DMS53 (cell line): ENCODE results near the gene KIF15.
A peak's percentile ranks its signal among the peaks of the same experiment; 100 is the strongest.
"Not testable (repeated sequence)": the region's sequence is repeated elsewhere in the genome, so short reads cannot be mapped to it uniquely, and the experiment has no call there.

ENCODE experiments used
- DNase-seq: peaks from one replicate; lab custom pipeline; 2025; lab: John Stamatoyannopoulos, UW

The KIF15 gene

DNA sequence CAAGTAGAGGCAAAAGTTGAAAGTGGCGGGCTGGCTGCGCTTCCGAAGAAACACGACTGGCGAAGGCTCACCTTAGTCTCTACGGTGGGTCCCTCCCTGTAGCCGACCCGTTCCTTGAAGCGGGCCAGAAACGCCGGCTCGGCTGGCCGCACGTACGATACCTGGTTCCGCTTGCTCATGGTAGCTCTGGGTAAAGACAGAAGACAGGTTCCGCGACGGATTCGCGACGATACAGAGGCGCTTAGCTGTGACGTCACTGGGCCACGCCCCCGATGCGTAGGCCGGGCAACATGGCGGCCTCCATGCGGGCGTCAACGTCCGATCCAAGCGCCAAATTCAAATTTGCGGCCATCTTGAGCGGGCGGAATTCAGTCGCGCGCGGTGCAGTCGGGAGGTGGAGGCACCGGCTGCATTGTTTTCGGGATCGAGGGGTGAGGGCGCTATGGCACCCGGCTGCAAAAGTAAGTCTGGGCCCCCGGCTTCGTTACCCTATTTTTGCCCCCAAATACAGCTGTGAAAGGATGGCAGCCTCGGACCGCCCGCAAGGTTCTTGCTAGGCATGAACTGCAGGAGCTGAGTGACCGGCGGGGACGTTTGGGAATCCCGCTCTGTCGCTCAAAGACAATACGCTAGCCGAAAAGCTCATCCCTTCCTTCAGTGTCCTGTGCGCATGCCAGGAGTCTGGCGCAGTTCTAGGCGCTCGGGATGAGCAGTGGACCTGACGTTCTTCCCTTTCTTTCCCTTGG lies at the start of gene KIF15, which contains the start of gene KIAA1143:
TSS of gene KIF15 (plus strand) at position 371 of the 746 bp plus-strand sequence. CDS start at position 443, 72 bp downstream.
TSS of gene KIAA1143 (minus strand) at position 196 of the 746 bp plus-strand sequence. CDS start at position 179, 17 bp downstream.
- DNase-seq = peak; percentile 89

- DNase-seq = peak; percentile 87
Measured at GRCh38 chr3:44712455-44713075, 49.0 kb upstream of the KIF15 start, which contains the start of gene ZNF502. Gene ZNF502 (plus strand): TSS chr3:44712660. CDS start chr3:44720262, 7,602 bp downstream.

GRCh38 chr3:44721231-44722102 lies 40.1 kb upstream of the KIF15 start:
- DNase-seq = peak; percentile 4

DNA sequence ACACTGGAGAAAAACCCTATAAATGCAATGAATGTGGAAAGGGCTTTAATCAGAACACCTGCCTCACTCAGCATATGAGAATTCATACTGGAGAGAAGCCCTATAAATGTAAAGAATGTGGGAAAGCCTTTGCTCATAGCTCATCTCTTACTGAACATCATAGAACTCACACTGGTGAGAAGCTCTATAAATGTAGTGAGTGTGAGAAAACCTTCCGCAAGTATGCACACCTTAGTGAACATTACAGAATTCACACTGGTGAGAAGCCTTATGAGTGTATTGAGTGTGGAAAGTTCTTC lies 39.5 kb upstream of the KIF15 start:
- DNase-seq = no peak

DNA sequence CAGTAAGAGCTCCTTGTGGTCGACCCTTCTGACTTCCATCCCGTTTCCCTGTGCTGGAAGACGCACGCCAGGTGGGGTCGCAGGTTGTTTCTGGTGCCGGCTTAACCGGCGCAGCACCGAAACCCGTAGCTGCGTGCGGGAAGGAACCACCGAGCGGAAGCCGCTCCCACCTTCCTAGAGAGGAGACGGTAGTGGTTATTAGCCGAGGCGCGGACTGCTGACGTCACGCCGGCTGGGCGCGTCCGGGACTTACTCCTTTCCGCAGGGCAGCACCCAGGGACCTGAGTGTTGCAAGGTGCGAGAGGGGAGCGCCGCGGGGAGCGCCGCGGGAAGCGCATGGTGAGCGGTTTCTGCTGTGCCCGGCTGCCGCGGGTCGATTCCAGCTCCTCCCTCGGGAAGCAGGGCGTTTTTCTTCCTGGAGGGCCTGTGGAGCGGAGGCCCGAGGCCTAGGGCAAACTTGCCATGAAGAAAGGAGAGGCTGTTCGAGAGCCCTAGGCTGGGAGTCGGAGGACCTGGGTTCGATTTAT lies 32.1 kb upstream of the KIF15 start, which contains the start of gene ZNF501:
TSS of gene ZNF501 (plus strand) at position 252 of the 527 bp plus-strand sequence. CDS start 4,787 bp downstream, outside the sequence.
- peak; percentile 91 for DNase-seq

DNA sequence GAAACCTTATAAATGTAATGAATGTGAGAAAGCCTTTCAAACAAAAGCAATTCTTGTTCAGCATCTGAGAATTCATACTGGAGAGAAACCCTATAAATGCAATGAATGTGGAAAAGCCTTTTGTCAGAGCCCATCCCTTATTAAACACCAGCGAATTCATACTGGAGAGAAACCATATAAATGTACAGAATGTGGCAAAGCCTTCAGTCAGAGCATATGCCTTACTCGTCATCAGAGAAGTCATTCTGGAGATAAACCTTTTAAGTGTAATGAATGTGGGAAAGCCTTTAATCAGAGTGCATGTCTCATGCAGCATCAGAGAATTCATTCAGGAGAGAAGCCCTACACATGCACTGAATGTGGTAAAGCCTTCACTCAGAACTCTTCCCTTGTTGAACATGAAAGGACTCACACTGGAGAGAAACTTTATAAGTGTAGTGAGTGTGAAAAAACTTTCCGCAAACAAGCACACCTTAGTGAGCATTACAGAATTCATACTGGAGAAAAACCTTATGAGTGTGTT lies 26.9 kb upstream of the KIF15 start:
- no peak for DNase-seq

DNA sequence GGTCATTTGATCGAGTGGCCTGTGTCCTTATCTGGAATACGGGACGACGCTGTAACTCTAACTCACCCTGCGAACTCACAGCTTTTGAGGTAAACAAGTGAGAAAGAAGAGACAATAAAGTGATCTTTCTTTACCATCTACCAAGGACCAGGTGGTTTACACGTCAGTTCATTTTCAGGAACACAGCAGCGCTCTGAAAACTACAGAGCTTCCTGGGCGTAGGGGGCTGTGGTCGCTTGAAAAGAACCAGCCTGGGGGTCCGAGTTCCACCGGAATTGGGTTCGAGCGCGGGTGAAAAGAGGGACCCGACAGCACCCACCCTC lies 532 bp upstream of the KIF15 start:
- no peak for DNase-seq

GRCh38 chr3:44762170-44762677 lies 630 bp downstream of the KIF15 start:
- DNase-seq = no peak

DNA sequence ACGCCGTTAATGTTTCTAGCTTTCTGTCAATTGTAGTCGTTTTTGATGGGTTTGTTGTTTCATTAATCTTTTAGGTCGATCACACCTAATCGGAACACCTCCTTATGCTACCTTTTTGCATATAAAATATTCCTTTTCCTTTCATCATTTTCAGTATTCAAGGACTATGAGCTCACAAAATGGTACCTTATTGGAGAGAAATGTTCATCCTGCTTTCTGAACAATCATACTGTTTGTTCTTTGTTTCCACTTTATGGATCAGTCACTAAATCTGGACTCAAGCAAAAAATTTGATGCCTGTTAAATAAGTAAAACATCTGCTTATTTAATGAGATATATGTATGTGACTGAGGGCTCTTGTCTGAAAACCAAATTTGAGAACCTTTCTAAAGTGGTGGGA lies 1.1 kb downstream of the KIF15 start:
- no peak for DNase-seq

- no peak for DNase-seq
Measured at GRCh38 chr3:44764248-44764647, 2.7 kb downstream of the KIF15 start.

DNA sequence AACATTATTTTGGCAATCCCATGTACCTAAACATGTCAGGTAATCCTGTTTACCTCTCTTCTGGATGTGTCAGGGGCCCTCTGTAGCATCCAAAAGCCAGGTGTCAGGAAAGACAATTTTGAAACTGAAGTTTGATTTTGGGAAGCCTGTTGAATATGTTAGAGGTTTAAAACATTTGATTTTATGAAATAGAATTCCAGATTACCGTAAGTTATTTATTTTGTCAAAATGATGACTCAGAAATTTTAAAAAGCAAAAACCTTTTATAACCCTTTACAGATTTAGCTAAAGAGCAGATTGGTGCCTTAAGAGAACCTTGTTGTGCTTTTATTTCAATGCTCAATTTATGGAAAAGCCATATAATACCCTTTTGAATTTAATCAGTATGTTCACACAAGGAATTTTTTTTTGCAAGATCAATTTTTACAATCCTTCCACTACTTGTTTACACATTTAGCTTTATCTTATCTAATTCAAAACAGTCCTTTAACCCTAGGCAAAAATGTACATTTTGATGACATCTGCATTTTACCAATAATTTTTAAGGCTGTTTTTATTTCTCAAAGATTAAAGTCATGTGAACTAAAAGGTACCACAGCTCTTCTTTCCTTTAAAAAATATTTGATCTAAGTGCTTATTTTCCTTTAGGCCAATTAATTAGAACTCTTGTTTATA lies 10.0 kb downstream of the KIF15 start:
- no peak for DNase-seq

GRCh38 chr3:44772099-44772442 lies 10.5 kb downstream of the KIF15 start:
- DNase-seq = no peak

DNA sequence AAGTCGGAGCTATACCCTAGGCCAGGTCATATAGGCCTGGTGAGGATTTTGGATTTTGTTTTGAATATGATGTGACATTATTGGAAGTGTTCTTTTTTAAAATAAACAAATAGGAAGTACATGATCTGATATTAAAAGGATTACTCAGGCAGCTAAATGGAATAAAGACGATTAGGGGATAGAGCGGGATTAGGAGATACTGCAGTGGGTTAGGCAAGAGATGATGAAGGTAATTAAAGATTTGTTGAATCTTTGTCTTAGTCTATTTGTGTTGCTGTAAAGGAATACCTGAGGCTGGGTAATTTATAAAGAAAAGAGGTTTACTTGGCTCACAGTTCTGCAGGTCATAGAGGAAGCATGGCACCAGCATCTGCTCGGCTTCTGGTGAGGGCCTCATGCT lies 21.3 kb downstream of the KIF15 start:
- no peak for DNase-seq

DNA sequence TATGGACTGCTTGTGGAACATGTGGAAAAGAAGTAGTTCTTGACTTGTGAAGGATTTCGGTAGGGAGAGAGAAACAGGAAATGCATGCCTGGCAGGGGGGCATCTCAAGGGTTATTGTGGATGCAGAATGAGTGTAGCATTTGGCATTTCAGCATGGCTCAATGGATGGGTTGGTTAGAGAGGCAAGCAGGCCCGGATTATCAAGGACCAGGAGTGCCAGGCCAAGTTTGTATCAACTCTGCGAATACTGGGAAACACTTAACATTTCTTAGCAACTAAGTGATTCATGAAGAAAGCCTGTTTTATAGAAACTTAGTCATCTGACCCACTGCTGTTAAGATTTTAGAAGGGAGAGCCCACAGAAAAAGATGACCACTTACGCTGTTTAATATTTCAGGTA lies 33.6 kb downstream of the KIF15 start:
- DNase-seq = no peak

DNA sequence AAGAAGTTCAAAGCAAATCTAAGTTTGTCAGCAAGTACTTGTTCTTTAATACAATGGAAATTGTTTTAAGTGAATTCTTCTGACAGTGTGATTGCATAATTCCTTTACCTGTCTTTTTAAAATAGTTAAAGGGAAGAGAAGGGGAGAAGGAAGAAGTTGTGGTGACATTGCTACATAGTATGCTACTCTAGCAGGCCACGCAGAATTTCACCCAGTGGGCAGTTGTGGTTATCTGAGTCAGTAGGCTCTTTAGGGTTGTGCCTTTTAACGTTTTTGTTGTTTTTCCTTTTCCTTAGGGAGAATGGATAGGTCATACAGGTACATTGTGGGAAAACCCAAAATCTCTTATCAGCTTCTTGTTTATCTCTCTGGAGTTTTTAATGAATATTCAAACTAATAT lies 40.4 kb downstream of the KIF15 start:
- DNase-seq = no peak

DNA sequence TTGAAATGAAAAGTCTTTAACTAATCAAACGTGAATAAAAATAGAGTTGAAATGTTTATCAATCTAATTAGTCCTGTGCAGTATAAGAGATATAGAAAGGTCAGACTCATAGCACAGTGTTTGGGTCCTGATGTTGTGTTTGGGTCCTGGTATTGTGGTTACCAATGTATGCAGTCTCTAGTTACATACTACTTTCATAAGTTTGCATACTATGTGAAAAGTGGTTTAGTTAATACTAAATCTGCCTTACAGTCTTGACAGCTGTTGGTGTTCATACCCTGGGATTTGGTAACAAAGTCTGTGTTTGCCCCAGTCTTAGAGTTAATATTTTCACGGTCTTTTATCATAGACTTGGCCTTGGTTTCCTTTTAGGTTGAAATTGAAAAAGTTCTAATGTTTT lies 41.7 kb downstream of the KIF15 start:
- no peak for DNase-seq

DNA sequence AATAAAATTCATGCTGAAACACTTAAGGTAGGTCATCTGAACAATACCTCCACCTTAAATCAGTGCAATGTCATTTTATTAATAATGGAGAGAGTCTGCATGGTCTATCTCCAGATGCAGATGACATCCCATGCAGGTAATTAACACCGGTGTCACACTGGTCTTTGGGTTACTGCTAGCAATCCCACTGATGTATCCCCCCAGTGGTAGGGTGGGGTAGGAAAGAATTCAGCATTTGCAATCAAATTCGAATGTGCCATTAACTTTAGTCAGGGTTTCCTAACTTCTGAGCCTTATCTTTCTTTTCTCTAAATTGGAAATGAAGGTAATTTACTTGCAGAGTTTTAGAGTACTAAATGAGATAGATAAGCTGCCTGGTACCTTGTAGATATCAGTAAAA lies 44.4 kb downstream of the KIF15 start:
- DNase-seq = no peak

DNA sequence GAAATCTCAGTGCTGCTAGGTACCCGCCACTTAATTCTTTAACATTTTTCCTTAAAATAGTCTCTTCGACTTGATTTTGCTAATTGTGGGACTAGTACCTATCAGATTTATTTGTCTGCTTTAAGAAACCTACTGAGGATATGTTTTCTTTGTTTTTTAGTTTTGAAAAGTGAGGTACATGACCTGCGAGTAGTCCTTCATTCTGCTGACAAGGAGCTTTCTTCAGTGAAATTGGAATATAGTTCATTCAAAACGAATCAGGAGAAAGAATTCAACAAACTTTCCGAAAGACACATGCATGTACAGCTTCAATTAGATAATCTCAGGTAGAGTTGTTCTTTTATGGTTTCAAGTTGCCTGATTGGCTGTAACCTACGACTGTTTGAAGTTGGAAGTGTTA lies 53.2 kb downstream of the KIF15 start:
- DNase-seq = no peak

DNA sequence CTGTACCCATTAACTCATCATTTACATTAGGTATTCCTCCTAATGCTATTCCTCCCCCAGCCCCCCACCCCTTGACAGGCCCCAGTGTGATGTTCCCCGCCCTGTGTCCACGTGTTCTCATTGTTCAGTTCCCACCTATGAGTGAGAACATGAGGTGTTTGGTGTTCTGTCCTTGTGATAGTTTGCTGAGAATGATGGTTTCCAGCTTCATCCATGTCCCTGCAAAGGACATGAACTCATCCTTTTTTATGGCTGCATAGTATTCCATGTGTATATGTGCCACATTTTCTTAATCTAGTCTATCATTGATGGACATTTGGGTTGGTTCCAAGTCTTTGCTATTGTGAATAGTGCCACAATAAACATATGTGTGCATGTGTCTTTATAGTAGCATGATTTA lies 54.7 kb downstream of the KIF15 start:
- DNase-seq = not testable (repeated sequence)

- DNase-seq = not testable (repeated sequence)
Measured at GRCh38 chr3:44821206-44821605, 59.6 kb downstream of the KIF15 start.

DNA sequence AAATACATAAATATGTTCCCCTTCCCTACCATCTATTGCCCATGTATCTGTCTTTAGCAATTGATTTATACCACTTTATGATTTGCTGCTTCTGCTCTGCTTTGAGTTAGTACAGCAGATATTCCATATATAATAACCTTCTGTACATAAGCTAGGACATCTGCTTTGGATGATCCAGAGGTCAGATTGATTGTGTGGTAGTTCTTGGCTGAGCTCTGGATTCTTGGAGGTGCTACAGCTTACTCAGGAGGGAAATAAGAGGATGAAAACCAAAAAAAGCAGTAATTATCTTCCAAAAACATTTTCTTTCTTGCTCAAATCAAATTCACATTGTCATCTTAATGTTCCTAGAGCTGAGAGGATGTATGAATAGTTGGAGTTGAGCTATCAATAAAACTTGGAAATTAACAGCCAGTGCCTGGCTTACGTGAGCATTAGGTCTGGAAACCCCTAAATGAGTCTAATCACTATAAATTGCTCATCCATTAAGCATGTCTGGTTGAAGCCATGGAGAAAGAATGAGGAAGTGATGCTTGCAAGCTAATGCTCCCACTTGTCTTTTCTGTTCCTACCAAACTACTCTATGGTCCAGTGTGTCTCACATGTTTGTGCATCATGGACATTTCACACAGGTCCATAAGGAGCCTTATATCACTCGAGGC lies 63.8 kb downstream of the KIF15 start:
- DNase-seq = no peak
